GM12878 (cell line): ENCODE data around the gene BBS12. TPM values are rescaled to one million over a fixed set of nuclear protein-coding genes. Genes with fewer than 3 reads are reported as not detected.
A peak's percentile ranks its signal among the peaks of the same experiment; 100 is the strongest.

Source experiments
- ATF7 ChIP-seq: fragments of 450-650 bp; IDR thresholded peaks from 2 replicates; pipeline ENCODE4 v1.6.1; 2016; ENCODE audit warnings: low read depth, mild to moderate bottlenecking
- BCL11A ChIP-seq: IDR thresholded peaks from 2 replicates; pipeline ENCODE4 v1.6.1; 2011; ENCODE audit warnings: low read depth, low read length
- CBFB ChIP-seq: IDR thresholded peaks from 2 replicates; pipeline ENCODE4 v1.6.1; 2016; ENCODE audit warnings: antibody characterized with exemption, low read depth
- CBX5 ChIP-seq: sonication (generic); IDR thresholded peaks from 2 replicates; pipeline ENCODE4 v1.6.1; 2016; ENCODE audit warnings: low read depth, moderate library complexity, mild to moderate bottlenecking, inconsistent platforms
- CHD1 ChIP-seq: IDR thresholded peaks from 2 replicates; pipeline ENCODE4 v1.6.1; 2012; ENCODE audit warnings: low read depth, low read length, improper control_type of control experiment
- CHD4 ChIP-seq: fragments of 200-600 bp; sonication (generic); IDR thresholded peaks from 2 replicates; pipeline ENCODE4 v1.6.1; 2016; ENCODE audit warnings: mild to moderate bottlenecking
- ESRRA ChIP-seq: IDR thresholded peaks from 2 replicates; pipeline ENCODE4 v1.6.1; 2012; ENCODE audit warnings: mild to moderate bottlenecking, low read length, improper control_type of control experiment
- FOS ChIP-seq: IDR thresholded peaks from 3 replicates; pipeline ENCODE4 v1.6.1; 2011; ENCODE audit warnings: borderline replicate concordance; ENCODE audit not compliant: insufficient read length; ENCODE audit errors: extremely low read depth
- IKZF2 ChIP-seq, 2 experiments: fragments of 450-650 bp; IDR thresholded peaks; 2 replicates each; pipeline ENCODE4 v1.6.1; 2017; ENCODE audit warnings: mild to moderate bottlenecking in 2 of 2, moderate library complexity in 2 of 2
- JUND ChIP-seq: IDR thresholded peaks from 2 replicates; pipeline ENCODE4 v1.6.1; 2012; ENCODE audit warnings: low read depth, mild to moderate bottlenecking, low read length, improper control_type of control experiment, moderate library complexity
- KLF5 ChIP-seq: fragments of 450-650 bp; IDR thresholded peaks from 2 replicates; pipeline ENCODE4 v1.6.1; 2014; ENCODE audit warnings: mild to moderate bottlenecking; ENCODE audit not compliant: partially characterized antibody
- NFIC ChIP-seq: IDR thresholded peaks from 2 replicates; pipeline ENCODE4 v1.6.1; 2012; ENCODE audit warnings: low read depth, mild to moderate bottlenecking, inconsistent platforms, low read length, moderate library complexity
- NR2C1 ChIP-seq: fragments of 450-650 bp; IDR thresholded peaks from 2 replicates; pipeline ENCODE4 v1.6.1; 2017; ENCODE audit warnings: antibody characterized with exemption, mild to moderate bottlenecking, moderate library complexity
- POLR2AphosphoS5 ChIP-seq: IDR thresholded peaks from 2 replicates; pipeline ENCODE4 v1.6.1; 2011; ENCODE audit warnings: mild to moderate bottlenecking, low read length, inconsistent platforms
- RB1 ChIP-seq: fragments of 450-650 bp; formaldehyde crosslinking; IDR thresholded peaks from 2 replicates; pipeline ENCODE4 v1.6.1; 2017; ENCODE audit warnings: mild to moderate bottlenecking, borderline replicate concordance
- SP1 ChIP-seq: IDR thresholded peaks from one replicate; pipeline ENCODE4 v1.6.1; 2011; ENCODE audit warnings: low read depth, low read length
- SREBF1 ChIP-seq: IDR thresholded peaks from 2 replicates; pipeline ENCODE4 v1.6.1; 2012; ENCODE audit warnings: mild to moderate bottlenecking, low read length
- TAF1 ChIP-seq: IDR thresholded peaks from 2 replicates; pipeline ENCODE4 v1.6.1; 2011; ENCODE audit warnings: mild to moderate bottlenecking, low read depth, low read length, borderline replicate concordance
- TCF12 ChIP-seq: IDR thresholded peaks from 2 replicates; pipeline ENCODE4 v1.6.1; 2011; ENCODE audit warnings: low read depth, mild to moderate bottlenecking, low read length
- WRNIP1 ChIP-seq: IDR thresholded peaks from 2 replicates; pipeline ENCODE4 v1.6.1; 2011; ENCODE audit warnings: low read depth, low read length, improper control_type of control experiment, borderline replicate concordance
- polyA plus RNA-seq, 11 experiments: library from polyadenylated mRNA; depleted of rRNA in 4 of 11; unstranded in 6 of 11; stranded (reverse) in 5 of 11; fragments of >200 nt; fragmentation: Nextera tagmentation in 4 of 11; fragmentation: Illumina TruSeq in 1 of 11; extraction: Ambion mirVana in 4 of 11; extraction: Trizol in 1 of 11; gene quantifications; 1 replicate in 1 of 11; 2 replicates in 10 of 11; pipeline versions ENCODE4 v1.2.1 to v1.2.3, GENCODE V29; 2011 to 2016; ENCODE audit warnings: inconsistent platforms in 2 of 11, missing spikeins in 2 of 11, low read depth in 1 of 11
- total RNA-seq, 4 experiments: library from RNA; depleted of rRNA in 3 of 4; stranded (reverse); fragments of >200 nt in 3 of 4; fragmentation: Illumina TruSeq in 1 of 4; extraction: Trizol in 1 of 4; gene quantifications; 2 replicates each; pipeline versions ENCODE4 v1.2.1 to v1.2.3, GENCODE V29; 2013 to 2021
- TF ChIP-seq, protein P1 (sequence below): fragments of 450-650 bp; conservative IDR thresholded peaks from 2 replicates; pipeline ENCODE4 v1.6.1; 2017; ENCODE audit warnings: mild to moderate bottlenecking, moderate library complexity
- TF ChIP-seq, protein P2 (sequence below): fragments of 450-650 bp; IDR thresholded peaks from 2 replicates; pipeline ENCODE4 v1.6.1; 2016; ENCODE audit warnings: mild to moderate bottlenecking, moderate library complexity, borderline replicate concordance
- TF ChIP-seq, protein P3 (sequence below): fragments of 450-650 bp; formaldehyde crosslinking; IDR thresholded peaks from 2 replicates; pipeline ENCODE4 v1.4.0; 2020; ENCODE audit warnings: mild to moderate bottlenecking, moderate library complexity

BBS12 gene
- total and polyA plus RNA-seq, 10 of the 15 experiments (the other 5 are each of a cell fraction or from before 2014, with no cell fraction given) = 0.15 to 0.63 (median 0.42) TPM

DNA sequence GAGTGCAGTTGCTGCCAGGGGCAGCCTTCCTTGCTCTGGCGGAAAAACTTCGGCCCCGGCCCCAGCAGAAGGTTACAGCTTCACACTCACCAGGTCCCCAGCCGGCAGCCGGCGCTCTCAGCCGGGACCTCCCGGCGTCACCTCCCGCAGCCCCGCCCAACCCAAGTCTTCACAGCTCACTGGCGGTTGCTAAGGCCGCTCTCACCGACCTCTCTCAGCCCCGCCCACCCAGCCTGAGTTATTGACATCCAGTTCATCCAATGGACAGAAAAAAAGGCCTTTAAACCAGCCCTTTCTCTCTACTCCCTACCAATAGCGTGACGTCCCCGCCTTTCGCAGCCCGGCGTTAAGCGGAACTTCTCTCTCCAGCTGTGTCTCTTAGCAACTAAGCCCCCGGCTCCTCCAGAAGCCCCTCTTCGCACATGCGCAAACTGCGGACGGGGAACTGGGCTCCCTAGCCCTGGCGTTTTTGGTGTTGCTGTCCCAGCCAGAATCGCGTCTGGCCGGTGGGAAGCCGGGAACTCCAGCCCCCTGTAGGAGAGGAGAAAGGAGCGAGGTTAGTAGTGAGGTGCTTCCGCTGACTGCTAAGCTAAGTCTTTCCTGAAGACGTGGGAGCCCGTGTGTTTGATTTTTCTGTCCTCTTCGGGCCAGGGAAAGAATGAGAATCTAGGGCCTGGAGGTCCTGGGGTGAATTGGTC lies at the start of gene BBS12 (continued):
- TF ChIP-seq, protein P1, sequence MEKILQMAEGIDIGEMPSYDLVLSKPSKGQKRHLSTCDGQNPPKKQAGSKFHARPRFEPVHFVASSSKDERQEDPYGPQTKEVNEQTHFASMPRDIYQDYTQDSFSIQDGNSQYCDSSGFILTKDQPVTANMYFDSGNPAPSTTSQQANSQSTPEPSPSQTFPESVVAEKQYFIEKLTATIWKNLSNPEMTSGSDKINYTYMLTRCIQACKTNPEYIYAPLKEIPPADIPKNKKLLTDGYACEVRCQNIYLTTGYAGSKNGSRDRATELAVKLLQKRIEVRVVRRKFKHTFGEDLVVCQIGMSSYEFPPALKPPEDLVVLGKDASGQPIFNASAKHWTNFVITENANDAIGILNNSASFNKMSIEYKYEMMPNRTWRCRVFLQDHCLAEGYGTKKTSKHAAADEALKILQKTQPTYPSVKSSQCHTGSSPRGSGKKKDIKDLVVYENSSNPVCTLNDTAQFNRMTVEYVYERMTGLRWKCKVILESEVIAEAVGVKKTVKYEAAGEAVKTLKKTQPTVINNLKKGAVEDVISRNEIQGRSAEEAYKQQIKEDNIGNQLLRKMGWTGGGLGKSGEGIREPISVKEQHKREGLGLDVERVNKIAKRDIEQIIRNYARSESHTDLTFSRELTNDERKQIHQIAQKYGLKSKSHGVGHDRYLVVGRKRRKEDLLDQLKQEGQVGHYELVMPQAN = peak; percentile 94
- TF ChIP-seq CBFB (0 out of 2 replicates have a peak, but pooled peaks have one; percentile 27), ESRRA (peak; percentile 75; the same call in 1 of the 2 replicates), ATF7 (no peak; the same call in 1 of the 2 replicates), FOS (peak; percentile 70), NR2C1 (0 out of 2 replicates have a peak, but pooled peaks have one; percentile 24), SREBF1 (no peak), JUND (no peak), IKZF2 (IDR thresholded peaks at IDR 0.05) (no peak), NFIC (no peak), POLR2AphosphoS5 (no peak), BCL11A (no peak), KLF5 (peak; percentile 63), CHD4 (no peak), TAF1 (no peak), TCF12 (0 out of 2 replicates have a peak, but pooled peaks have one; percentile 27), SP1 (peak; percentile 95), CHD1 (no peak), RB1 (no peak), CBX5 (no peak), WRNIP1 (no peak)
- TF ChIP-seq, protein P2, sequence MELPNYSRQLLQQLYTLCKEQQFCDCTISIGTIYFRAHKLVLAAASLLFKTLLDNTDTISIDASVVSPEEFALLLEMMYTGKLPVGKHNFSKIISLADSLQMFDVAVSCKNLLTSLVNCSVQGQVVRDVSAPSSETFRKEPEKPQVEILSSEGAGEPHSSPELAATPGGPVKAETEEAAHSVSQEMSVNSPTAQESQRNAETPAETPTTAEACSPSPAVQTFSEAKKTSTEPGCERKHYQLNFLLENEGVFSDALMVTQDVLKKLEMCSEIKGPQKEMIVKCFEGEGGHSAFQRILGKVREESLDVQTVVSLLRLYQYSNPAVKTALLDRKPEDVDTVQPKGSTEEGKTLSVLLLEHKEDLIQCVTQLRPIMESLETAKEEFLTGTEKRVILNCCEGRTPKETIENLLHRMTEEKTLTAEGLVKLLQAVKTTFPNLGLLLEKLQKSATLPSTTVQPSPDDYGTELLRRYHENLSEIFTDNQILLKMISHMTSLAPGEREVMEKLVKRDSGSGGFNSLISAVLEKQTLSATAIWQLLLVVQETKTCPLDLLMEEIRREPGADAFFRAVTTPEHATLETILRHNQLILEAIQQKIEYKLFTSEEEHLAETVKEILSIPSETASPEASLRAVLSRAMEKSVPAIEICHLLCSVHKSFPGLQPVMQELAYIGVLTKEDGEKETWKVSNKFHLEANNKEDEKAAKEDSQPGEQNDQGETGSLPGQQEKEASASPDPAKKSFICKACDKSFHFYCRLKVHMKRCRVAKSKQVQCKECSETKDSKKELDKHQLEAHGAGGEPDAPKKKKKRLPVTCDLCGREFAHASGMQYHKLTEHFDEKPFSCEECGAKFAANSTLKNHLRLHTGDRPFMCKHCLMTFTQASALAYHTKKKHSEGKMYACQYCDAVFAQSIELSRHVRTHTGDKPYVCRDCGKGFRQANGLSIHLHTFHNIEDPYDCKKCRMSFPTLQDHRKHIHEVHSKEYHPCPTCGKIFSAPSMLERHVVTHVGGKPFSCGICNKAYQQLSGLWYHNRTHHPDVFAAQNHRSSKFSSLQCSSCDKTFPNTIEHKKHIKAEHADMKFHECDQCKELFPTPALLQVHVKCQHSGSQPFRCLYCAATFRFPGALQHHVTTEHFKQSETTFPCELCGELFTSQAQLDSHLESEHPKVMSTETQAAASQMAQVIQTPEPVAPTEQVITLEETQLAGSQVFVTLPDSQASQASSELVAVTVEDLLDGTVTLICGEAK = peak; percentile 84; the same call in 1 of the 2 replicates
- TF ChIP-seq, protein P3, sequence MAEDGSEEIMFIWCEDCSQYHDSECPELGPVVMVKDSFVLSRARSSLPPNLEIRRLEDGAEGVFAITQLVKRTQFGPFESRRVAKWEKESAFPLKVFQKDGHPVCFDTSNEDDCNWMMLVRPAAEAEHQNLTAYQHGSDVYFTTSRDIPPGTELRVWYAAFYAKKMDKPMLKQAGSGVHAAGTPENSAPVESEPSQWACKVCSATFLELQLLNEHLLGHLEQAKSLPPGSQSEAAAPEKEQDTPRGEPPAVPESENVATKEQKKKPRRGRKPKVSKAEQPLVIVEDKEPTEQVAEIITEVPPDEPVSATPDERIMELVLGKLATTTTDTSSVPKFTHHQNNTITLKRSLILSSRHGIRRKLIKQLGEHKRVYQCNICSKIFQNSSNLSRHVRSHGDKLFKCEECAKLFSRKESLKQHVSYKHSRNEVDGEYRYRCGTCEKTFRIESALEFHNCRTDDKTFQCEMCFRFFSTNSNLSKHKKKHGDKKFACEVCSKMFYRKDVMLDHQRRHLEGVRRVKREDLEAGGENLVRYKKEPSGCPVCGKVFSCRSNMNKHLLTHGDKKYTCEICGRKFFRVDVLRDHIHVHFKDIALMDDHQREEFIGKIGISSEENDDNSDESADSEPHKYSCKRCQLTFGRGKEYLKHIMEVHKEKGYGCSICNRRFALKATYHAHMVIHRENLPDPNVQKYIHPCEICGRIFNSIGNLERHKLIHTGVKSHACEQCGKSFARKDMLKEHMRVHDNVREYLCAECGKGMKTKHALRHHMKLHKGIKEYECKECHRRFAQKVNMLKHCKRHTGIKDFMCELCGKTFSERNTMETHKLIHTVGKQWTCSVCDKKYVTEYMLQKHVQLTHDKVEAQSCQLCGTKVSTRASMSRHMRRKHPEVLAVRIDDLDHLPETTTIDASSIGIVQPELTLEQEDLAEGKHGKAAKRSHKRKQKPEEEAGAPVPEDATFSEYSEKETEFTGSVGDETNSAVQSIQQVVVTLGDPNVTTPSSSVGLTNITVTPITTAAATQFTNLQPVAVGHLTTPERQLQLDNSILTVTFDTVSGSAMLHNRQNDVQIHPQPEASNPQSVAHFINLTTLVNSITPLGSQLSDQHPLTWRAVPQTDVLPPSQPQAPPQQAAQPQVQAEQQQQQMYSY (CRISPR knock-in tag) = no peak
